GM23338 (cell line): ENCODE measurements around the gene KNG1.

Experiments used
- EZH2 ChIP-seq: fragments of 200-600 bp; sonication (generic); IDR thresholded peaks from one replicate; pipeline ENCODE4 v1.8.0; 2017; ENCODE audit warnings: antibody characterized with exemption, mild to moderate bottlenecking, low read depth; ENCODE audit not compliant: unreplicated experiment
- POLR2AphosphoS5 ChIP-seq: IDR thresholded peaks from 2 replicates; pipeline ENCODE4 v1.6.1; 2016; ENCODE audit warnings: antibody characterized with exemption, low read depth
- TF ChIP-seq, protein P1 (sequence below), 2 experiments: fragments of 200-600 bp in 1 of 2; sonication (generic) in 1 of 2; conservative IDR thresholded peaks; 2 replicates each; pipeline versions ENCODE4 v1.5.1 to v1.6.1; 2016 to 2017; ENCODE audit warnings: antibody characterized with exemption in 2 of 2, low read depth in 2 of 2, mild to moderate bottlenecking in 2 of 2, moderate library complexity in 1 of 2
- TF ChIP-seq, protein P2 (sequence below): IDR thresholded peaks from one replicate; pipeline ENCODE4 v1.6.1; 2018; ENCODE audit warnings: antibody characterized with exemption; ENCODE audit not compliant: unreplicated experiment

DNA sequence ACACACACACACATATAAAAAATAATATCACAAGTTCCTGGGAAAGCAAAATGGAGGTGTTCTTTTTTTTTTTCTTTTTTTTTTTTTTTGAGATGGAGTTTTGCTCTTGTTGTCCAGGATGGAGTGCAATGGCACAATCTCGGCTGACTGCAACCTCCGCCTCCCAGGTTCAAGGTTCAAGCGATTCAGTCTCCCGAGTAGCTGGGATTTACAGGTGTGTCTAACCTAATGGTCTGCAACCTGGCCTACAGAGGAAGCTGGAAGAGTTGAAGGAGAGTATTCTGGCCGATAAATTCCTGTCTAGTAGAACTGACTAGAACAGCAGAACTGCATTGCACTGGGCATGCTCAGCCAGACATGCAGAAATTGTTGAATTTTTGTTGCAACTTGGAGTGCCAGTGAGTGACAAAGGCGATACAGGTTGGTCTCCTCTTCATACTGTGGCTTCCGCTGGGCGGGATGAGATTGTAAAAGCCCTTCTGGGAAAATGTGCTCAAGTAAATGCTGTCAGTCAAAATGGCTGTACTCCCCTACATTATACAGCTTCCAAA is 43.8 kb downstream of the KNG1 start:
- TF ChIP-seq EZH2, result no peak
- TF ChIP-seq POLR2AphosphoS5, result no peak
- TF ChIP-seq, protein P1, sequence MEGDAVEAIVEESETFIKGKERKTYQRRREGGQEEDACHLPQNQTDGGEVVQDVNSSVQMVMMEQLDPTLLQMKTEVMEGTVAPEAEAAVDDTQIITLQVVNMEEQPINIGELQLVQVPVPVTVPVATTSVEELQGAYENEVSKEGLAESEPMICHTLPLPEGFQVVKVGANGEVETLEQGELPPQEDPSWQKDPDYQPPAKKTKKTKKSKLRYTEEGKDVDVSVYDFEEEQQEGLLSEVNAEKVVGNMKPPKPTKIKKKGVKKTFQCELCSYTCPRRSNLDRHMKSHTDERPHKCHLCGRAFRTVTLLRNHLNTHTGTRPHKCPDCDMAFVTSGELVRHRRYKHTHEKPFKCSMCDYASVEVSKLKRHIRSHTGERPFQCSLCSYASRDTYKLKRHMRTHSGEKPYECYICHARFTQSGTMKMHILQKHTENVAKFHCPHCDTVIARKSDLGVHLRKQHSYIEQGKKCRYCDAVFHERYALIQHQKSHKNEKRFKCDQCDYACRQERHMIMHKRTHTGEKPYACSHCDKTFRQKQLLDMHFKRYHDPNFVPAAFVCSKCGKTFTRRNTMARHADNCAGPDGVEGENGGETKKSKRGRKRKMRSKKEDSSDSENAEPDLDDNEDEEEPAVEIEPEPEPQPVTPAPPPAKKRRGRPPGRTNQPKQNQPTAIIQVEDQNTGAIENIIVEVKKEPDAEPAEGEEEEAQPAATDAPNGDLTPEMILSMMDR (conservative IDR thresholded peaks at IDR 0.05; ENCODE audit: low read depth in 2 of 2), result no peak
- TF ChIP-seq, protein P2, sequence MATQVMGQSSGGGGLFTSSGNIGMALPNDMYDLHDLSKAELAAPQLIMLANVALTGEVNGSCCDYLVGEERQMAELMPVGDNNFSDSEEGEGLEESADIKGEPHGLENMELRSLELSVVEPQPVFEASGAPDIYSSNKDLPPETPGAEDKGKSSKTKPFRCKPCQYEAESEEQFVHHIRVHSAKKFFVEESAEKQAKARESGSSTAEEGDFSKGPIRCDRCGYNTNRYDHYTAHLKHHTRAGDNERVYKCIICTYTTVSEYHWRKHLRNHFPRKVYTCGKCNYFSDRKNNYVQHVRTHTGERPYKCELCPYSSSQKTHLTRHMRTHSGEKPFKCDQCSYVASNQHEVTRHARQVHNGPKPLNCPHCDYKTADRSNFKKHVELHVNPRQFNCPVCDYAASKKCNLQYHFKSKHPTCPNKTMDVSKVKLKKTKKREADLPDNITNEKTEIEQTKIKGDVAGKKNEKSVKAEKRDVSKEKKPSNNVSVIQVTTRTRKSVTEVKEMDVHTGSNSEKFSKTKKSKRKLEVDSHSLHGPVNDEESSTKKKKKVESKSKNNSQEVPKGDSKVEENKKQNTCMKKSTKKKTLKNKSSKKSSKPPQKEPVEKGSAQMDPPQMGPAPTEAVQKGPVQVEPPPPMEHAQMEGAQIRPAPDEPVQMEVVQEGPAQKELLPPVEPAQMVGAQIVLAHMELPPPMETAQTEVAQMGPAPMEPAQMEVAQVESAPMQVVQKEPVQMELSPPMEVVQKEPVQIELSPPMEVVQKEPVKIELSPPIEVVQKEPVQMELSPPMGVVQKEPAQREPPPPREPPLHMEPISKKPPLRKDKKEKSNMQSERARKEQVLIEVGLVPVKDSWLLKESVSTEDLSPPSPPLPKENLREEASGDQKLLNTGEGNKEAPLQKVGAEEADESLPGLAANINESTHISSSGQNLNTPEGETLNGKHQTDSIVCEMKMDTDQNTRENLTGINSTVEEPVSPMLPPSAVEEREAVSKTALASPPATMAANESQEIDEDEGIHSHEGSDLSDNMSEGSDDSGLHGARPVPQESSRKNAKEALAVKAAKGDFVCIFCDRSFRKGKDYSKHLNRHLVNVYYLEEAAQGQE, result no peak
